ENCODE data around the gene NR0B2. TPM values are rescaled to one million over a fixed set of nuclear protein-coding genes. Genes with fewer than 3 reads are reported as not detected.
A peak's percentile ranks its signal among the peaks of the same experiment; 100 is the strongest.

The NR0B2 gene
- total and polyA plus RNA-seq, 2 of the 13 experiments (the other 11 are each of a cell fraction or from before 2014, with no cell fraction given) = 72.5 to 133 TPM

DNA sequence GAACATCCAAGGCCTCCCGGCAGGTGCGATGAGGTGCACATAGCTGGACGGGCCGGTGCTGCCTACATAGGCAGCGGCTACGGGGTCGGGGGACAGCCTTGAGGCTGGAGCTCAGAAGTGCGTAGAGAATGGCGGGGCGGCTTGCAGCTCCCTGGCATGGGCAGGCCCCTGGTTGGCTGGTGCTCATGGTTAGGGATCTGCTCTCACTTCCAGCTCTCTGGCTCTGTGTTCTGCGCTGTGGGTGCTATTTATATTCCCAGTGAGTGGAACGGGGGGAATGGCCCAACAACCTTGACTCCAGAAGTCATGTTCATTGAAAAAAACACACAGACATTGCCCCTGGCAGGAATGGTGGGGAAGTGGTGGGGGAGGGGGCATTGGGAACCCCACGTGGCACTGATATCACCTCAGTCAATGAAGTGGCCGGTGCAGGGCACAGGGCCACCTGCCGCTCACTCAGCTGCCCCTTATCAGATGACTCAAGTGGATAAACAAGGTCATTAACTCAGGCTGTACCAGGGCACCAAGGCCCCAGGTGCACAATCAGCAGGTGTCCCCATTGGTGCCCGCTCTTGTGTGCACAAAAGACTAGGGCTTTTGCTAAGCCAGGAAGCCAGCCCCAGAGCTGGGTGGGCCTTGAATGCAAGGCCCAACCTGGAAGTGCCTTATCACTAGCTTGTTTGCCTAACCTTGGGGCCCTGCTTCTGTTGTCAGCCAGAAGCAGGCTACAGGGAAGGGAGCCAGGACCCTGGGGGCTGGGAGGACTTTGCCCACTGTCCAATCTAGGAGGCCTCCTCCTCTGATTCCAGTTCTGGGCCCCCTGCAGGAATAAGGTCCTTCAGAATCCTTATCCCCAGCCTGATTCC, at the start of gene NR0B2 (continued):
- TF ChIP-seq, protein P1, sequence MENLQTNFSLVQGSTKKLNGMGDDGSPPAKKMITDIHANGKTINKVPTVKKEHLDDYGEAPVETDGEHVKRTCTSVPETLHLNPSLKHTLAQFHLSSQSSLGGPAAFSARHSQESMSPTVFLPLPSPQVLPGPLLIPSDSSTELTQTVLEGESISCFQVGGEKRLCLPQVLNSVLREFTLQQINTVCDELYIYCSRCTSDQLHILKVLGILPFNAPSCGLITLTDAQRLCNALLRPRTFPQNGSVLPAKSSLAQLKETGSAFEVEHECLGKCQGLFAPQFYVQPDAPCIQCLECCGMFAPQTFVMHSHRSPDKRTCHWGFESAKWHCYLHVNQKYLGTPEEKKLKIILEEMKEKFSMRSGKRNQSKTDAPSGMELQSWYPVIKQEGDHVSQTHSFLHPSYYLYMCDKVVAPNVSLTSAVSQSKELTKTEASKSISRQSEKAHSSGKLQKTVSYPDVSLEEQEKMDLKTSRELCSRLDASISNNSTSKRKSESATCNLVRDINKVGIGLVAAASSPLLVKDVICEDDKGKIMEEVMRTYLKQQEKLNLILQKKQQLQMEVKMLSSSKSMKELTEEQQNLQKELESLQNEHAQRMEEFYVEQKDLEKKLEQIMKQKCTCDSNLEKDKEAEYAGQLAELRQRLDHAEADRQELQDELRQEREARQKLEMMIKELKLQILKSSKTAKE (CRISPR knock-in tag; IDR thresholded peaks at IDR 0.05; ENCODE audit: borderline replicate concordance) = peak; percentile 100
- TF ChIP-seq ELF4 (CRISPR knock-in tag; IDR thresholded peaks at IDR 0.05; ENCODE audit: borderline replicate concordance) = no peak
- TF ChIP-seq ELF3 (CRISPR knock-in tag; IDR thresholded peaks at IDR 0.05) = peak; percentile 94
- peak; percentile 96 for TF ChIP-seq JUND (CRISPR knock-in tag; IDR thresholded peaks at IDR 0.05)
- peak; percentile 99 for TF ChIP-seq GATAD2A (CRISPR knock-in tag; IDR thresholded peaks at IDR 0.05)
- TF ChIP-seq HOXA9 (CRISPR knock-in tag; IDR thresholded peaks at IDR 0.05; ENCODE audit: borderline replicate concordance) = peak; percentile 68
- no peak for TF ChIP-seq NONO (IDR thresholded peaks at IDR 0.05)
- peak; percentile 97 for TF ChIP-seq NONO (CRISPR knock-in tag; conservative IDR thresholded peaks at IDR 0.05)
- TF ChIP-seq SMARCE1 (IDR thresholded peaks at IDR 0.05; ENCODE audit: borderline replicate concordance) = no peak
- TF ChIP-seq ZHX2 (IDR thresholded peaks at IDR 0.05; ENCODE audit: low read depth) = peak; percentile 61; the same call in 1 of the 2 replicates
- TF ChIP-seq ZHX2 (CRISPR knock-in tag; IDR thresholded peaks at IDR 0.05; ENCODE audit: borderline replicate concordance) = no peak; the same call in 1 of the 2 replicates
- peak; percentile 87; the same call in 1 of the 2 replicates for TF ChIP-seq ZNF605 (CRISPR knock-in tag; IDR thresholded peaks at IDR 0.05)
- TF ChIP-seq ZBTB20 (CRISPR knock-in tag; IDR thresholded peaks at IDR 0.05; ENCODE audit: borderline replicate concordance, low read depth) = peak; percentile 95
- peak; percentile 77; the same call in 1 of the 2 replicates for TF ChIP-seq MZF1 (CRISPR knock-in tag; IDR thresholded peaks at IDR 0.05; ENCODE audit: borderline replicate concordance)
- TF ChIP-seq PHF8 (CRISPR knock-in tag; IDR thresholded peaks at IDR 0.05) = peak; percentile 76
- TF ChIP-seq, protein P2, sequence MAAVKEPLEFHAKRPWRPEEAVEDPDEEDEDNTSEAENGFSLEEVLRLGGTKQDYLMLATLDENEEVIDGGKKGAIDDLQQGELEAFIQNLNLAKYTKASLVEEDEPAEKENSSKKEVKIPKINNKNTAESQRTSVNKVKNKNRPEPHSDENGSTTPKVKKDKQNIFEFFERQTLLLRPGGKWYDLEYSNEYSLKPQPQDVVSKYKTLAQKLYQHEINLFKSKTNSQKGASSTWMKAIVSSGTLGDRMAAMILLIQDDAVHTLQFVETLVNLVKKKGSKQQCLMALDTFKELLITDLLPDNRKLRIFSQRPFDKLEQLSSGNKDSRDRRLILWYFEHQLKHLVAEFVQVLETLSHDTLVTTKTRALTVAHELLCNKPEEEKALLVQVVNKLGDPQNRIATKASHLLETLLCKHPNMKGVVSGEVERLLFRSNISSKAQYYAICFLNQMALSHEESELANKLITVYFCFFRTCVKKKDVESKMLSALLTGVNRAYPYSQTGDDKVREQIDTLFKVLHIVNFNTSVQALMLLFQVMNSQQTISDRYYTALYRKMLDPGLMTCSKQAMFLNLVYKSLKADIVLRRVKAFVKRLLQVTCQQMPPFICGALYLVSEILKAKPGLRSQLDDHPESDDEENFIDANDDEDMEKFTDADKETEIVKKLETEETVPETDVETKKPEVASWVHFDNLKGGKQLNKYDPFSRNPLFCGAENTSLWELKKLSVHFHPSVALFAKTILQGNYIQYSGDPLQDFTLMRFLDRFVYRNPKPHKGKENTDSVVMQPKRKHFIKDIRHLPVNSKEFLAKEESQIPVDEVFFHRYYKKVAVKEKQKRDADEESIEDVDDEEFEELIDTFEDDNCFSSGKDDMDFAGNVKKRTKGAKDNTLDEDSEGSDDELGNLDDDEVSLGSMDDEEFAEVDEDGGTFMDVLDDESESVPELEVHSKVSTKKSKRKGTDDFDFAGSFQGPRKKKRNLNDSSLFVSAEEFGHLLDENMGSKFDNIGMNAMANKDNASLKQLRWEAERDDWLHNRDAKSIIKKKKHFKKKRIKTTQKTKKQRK (IDR thresholded peaks at IDR 0.05; ENCODE audit: low read length) = no peak
- TF ChIP-seq MED8 (CRISPR knock-in tag; IDR thresholded peaks at IDR 0.05; ENCODE audit: insufficient replicate concordance) = peak; percentile 96
- TF ChIP-seq SMAD3 (CRISPR knock-in tag; IDR thresholded peaks at IDR 0.05) = peak; percentile 60; the same call in 1 of the 2 replicates

Measured in HepG2 (cell line).